ENCODE data around the gene APLNR. TPM values are rescaled to one million over a fixed set of nuclear protein-coding genes. Genes with fewer than 3 reads are reported as not detected.

Gene APLNR
- total and polyA plus RNA-seq, 2 of the 4 experiments (the other 2 are of a cell fraction), result not detected

- H4K20me1 ChIP-seq (ENCODE audit: insufficient read depth, low read length), result no peaks in the 10 kb centered on the region
- H3K4me1 ChIP-seq (ENCODE audit: control insufficient read depth, insufficient read depth, low read length), result peaks cover 3% of the 10 kb centered on the region
- CTCF ChIA-PET, result no interaction called here
- no peak overlapping the region for H4K8ac ChIP-seq (ENCODE audit: low read depth in 2 of 2, low read length in 2 of 2)
- BruUV-seq (replicated peaks), result no TSS peak
- no peak for ATAC-seq (ENCODE audit: low read depth)
- no peak overlapping the region for H3K23ac ChIP-seq (ENCODE audit: low read depth, low read length)
- TF ChIP-seq POLR2A (IDR thresholded peaks at IDR 0.05; ENCODE audit: low read depth, low read length) (no peak), FOS (IDR thresholded peaks at IDR 0.05; ENCODE audit: low read depth, low read length) (no peak), CHD1 (IDR thresholded peaks at IDR 0.05; ENCODE audit: low read depth, low read length) (no peak), SMC3 (IDR thresholded peaks at IDR 0.05; ENCODE audit: low read depth, low read length) (no peak), MAFK (IDR thresholded peaks at IDR 0.05; ENCODE audit: low read depth, low read length) (no peak), BHLHE40 (IDR thresholded peaks at IDR 0.05; ENCODE audit: low read depth, low read length) (no peak), RAD21 (IDR thresholded peaks at IDR 0.05; ENCODE audit: low read length) (no peak)
- TF ChIP-seq, protein P1, sequence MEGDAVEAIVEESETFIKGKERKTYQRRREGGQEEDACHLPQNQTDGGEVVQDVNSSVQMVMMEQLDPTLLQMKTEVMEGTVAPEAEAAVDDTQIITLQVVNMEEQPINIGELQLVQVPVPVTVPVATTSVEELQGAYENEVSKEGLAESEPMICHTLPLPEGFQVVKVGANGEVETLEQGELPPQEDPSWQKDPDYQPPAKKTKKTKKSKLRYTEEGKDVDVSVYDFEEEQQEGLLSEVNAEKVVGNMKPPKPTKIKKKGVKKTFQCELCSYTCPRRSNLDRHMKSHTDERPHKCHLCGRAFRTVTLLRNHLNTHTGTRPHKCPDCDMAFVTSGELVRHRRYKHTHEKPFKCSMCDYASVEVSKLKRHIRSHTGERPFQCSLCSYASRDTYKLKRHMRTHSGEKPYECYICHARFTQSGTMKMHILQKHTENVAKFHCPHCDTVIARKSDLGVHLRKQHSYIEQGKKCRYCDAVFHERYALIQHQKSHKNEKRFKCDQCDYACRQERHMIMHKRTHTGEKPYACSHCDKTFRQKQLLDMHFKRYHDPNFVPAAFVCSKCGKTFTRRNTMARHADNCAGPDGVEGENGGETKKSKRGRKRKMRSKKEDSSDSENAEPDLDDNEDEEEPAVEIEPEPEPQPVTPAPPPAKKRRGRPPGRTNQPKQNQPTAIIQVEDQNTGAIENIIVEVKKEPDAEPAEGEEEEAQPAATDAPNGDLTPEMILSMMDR (conservative IDR thresholded peaks at IDR 0.05; ENCODE audit: low read depth, low read length), result no peak
- TF ChIP-seq, protein P2, sequence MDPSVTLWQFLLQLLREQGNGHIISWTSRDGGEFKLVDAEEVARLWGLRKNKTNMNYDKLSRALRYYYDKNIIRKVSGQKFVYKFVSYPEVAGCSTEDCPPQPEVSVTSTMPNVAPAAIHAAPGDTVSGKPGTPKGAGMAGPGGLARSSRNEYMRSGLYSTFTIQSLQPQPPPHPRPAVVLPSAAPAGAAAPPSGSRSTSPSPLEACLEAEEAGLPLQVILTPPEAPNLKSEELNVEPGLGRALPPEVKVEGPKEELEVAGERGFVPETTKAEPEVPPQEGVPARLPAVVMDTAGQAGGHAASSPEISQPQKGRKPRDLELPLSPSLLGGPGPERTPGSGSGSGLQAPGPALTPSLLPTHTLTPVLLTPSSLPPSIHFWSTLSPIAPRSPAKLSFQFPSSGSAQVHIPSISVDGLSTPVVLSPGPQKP (IDR thresholded peaks at IDR 0.05; ENCODE audit: borderline replicate concordance, low read depth, low read length), result no peak
- no peak overlapping the region for H2BK20ac ChIP-seq (ENCODE audit: low read depth, low read length)
- 0% methylated on average over 1 of the region's 3 CpGs; no CpG with 5 or more reads in 1 of the 2 experiments for WGBS, 2 experiments (ENCODE audit: extremely low coverage in 2 of 2, insufficient read length in 1 of 2)
- H2BK15ac ChIP-seq (ENCODE audit: low read depth, low read length), result no peak overlapping the region
- no peak overlapping the region for H3K4ac ChIP-seq (ENCODE audit: low read depth, low read length)
- intact Hi-C loops (cut with micrococcal nuclease), result no loop called here
- in situ Hi-C loops (cut with MboI; ENCODE audit: low sequenced_read_pairs), result no loop called here
- no peak overlapping the region for H3K4me2 ChIP-seq (ENCODE audit: low read depth, low read length)
- no peak overlapping the region for H3K4me3 ChIP-seq (ENCODE audit: insufficient read depth, low read depth, low read length)
- no peak overlapping the region for H3K9ac ChIP-seq (ENCODE audit: low read depth, low read length)
- no peaks in the 10 kb centered on the region for H3K9me3 ChIP-seq (ENCODE audit: control insufficient read depth, insufficient read depth, low read length)
- no peak overlapping the region for H2AK9ac ChIP-seq (replicated peaks; ENCODE audit: low read depth, low read length, poor library complexity)
- POLR2A ChIA-PET (ENCODE audit: unreplicated experiment), result no interaction called here
- DNase-seq, result no peak
- dilution Hi-C loops (cut with HindIII; ENCODE audit: low sequenced_read_pairs, unreplicated experiment), result no loop called here
- 0 out of 2 replicates have a peak, but pooled peaks cover 2% of the 10 kb centered on the region for H3K9me1 ChIP-seq (ENCODE audit: insufficient read depth, low read length)
- H2BK120ac ChIP-seq (ENCODE audit: low read depth, low read length), result no peak overlapping the region
- no peak overlapping the region for H4K91ac ChIP-seq (ENCODE audit: insufficient read depth, low read depth, low read length)
- no peak overlapping the region for H2AFZ ChIP-seq (replicated peaks; ENCODE audit: low read length, poor library complexity)
- H3K14ac ChIP-seq (replicated peaks; ENCODE audit: low read depth, low read length), result no peak overlapping the region
- peaks cover 22% of the 10 kb centered on the region for H3K27me3 ChIP-seq (ENCODE audit: control insufficient read depth, insufficient read depth, low read length)
- no peak overlapping the region for H2AK5ac ChIP-seq (ENCODE audit: low read depth, low read length)
- H4K5ac ChIP-seq (ENCODE audit: low read depth, low read length), result no peak overlapping the region
- no peaks in the 10 kb centered on the region for H3K79me1 ChIP-seq (ENCODE audit: low read depth in 1 of 2, low read length in 2 of 2)
- H3K56ac ChIP-seq (ENCODE audit: extremely low read depth, insufficient read depth, low read length), result no peak overlapping the region
- no peak overlapping the region for H3K18ac ChIP-seq (ENCODE audit: low read depth, low read length)
- no peak overlapping the region for H2BK5ac ChIP-seq (ENCODE audit: low read depth, low read length, poor library complexity, severe bottlenecking)
- no peak overlapping the region for H3K27ac ChIP-seq (ENCODE audit: insufficient read depth, low read length)
- no peaks in the 10 kb centered on the region for H3K36me3 ChIP-seq (ENCODE audit: control insufficient read depth, insufficient read depth, low read length)
These were observed 8.4 kb downstream of the APLNR start for GRCh38 chr11:57228600-57228999.

Data from IMR-90 (cell line).